MCF 10A (cell line): ENCODE measurements around the gene PRKAR1A. TPM values are rescaled to one million over a fixed set of nuclear protein-coding genes. Genes with fewer than 3 reads are reported as not detected.

Experiments used
- BruUV-seq: library from RNA; stranded (reverse); fragments of 400-500 nt; replicated peaks from 2 replicates; lab custom pipeline; 2021; lab: Mats Ljungman, UMichigan
- CTCF ChIA-PET: fragments of 300-600 bp; sonication (Branson Sonifier 250); formaldehyde crosslinking; extraction: SDS; loops from one replicate; lab custom pipeline; 2021; ENCODE audit warnings: antibody characterized with exemption, inconsistent platforms; lab: Yijun Ruan, JAX
- POLR2A ChIA-PET: fragments of 300-600, 350-650 bp; sonication (Branson Sonifier 250); formaldehyde crosslinking; extraction: SDS; loops from one replicate; lab custom pipeline; 2020; ENCODE audit warnings: antibody characterized with exemption, inconsistent platforms; lab: Yijun Ruan, JAX
- DNase-seq: peaks from one replicate; pipeline ENCODE4 v3.0.0-alpha.2; 2018; ENCODE audit not compliant: unreplicated experiment
- H3K27ac Mint-ChIP-seq: one replicate; pipeline ENCODE4 v1.8.0; 2022; ENCODE audit warnings: mild to moderate bottlenecking, low read depth, mixed read lengths; ENCODE audit not compliant: unreplicated experiment
- H3K27me3 Mint-ChIP-seq: one replicate; pipeline ENCODE4 v1.8.0; 2022; ENCODE audit warnings: mixed read lengths; ENCODE audit not compliant: insufficient read depth, unreplicated experiment
- H3K36me3 Mint-ChIP-seq: one replicate; pipeline ENCODE4 v1.8.0; 2022; ENCODE audit warnings: mild to moderate bottlenecking, moderate library complexity, mixed read lengths; ENCODE audit not compliant: insufficient read depth, unreplicated experiment
- H3K4me1 Mint-ChIP-seq: one replicate; pipeline ENCODE4 v1.8.0; 2022; ENCODE audit warnings: mixed read lengths; ENCODE audit not compliant: insufficient read depth, unreplicated experiment
- H3K4me3 Mint-ChIP-seq: one replicate; pipeline ENCODE4 v1.8.0; 2022; ENCODE audit warnings: mild to moderate bottlenecking, moderate library complexity, mixed read lengths; ENCODE audit not compliant: unreplicated experiment
- H3K9me3 Mint-ChIP-seq: one replicate; pipeline ENCODE4 v1.8.0; 2022; ENCODE audit warnings: mixed read lengths; ENCODE audit not compliant: unreplicated experiment
- CTCF ChIP-seq: fragments of 200-600 bp; IDR thresholded peaks from one replicate; pipeline ENCODE4 v1.8.0; 2022; ENCODE audit warnings: antibody characterized with exemption, mild to moderate bottlenecking; ENCODE audit not compliant: unreplicated experiment
- intact Hi-C: fragments of 100-400 bp; cut with micrococcal nuclease; formaldehyde crosslinking; loops from 2 replicates; pipeline ENCODE4 v1.14.1; 2022
- total RNA-seq: library from RNA; stranded (reverse); gene quantifications from 2 replicates; pipeline ENCODE4 v1.2.3, GENCODE V29; 2022

Gene PRKAR1A
- total RNA-seq, 1 experiment from 2014 or later = 264 TPM

GRCh38 chr17:68495081-68495480 is 17.1 kb upstream of the PRKAR1A start:
- no TSS peak for BruUV-seq
- Mint-ChIP-seq H3K27me3 (no peaks in the 10 kb centered on the region), H3K4me3 (no peak overlapping the region), H3K27ac (no peak overlapping the region), H3K4me1 (peaks cover 14% of the 10 kb centered on the region), H3K9me3 (no peaks in the 10 kb centered on the region), H3K36me3 (no peaks in the 10 kb centered on the region)
- CTCF ChIA-PET = interaction anchor here (0.6 to 1.3 kb wide), 3 partner anchors 281 to 1233 kb away, joined by 3 to 7 read pairs (median 3); no protein-coding TSS in a partner anchor
- intact Hi-C loops = no loop called here
- POLR2A ChIA-PET = interaction anchor here (2.7 kb wide), 1 partner anchor 17 kb away, joined by 20 read pairs; the partner anchor contains the start of gene PRKAR1A
- no peak for DNase-seq
- TF ChIP-seq CTCF = no peak

DNA sequence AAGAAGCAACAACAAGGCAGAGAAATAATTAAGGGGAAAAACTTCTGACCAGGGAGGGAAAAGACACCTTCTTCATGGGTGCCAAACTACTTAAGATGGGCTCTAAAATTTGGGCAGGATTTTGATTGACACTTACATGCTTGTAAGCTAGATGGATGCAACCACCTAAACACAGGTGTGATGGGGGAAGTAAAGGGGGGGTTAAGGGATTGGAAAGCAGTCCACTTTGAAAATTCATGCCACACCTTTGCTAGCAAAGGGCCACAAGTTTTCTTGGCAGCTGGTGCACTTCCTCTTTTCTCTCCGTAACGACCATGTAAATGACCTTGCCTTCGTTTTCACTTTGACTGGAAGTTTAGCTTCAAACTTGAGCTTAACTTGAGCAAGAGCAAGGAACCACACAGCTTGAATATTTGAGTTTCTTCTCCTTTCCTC is 14.3 kb upstream of the PRKAR1A start:
- ChIA-PET CTCF (no interaction called here), POLR2A (interaction anchor here (1.2 to 1.6 kb wide), 2 partner anchors 13 to 42 kb away, joined by 5 read pairs; partner anchors contain the start of gene PRKAR1A)
- TF ChIP-seq CTCF = no peak
- no TSS peak for BruUV-seq
- H3K4me3 Mint-ChIP-seq = no peak overlapping the region
- intact Hi-C loops = no loop called here
- no peaks in the 10 kb centered on the region for H3K36me3 Mint-ChIP-seq
- no peaks in the 10 kb centered on the region for H3K4me1 Mint-ChIP-seq
- no peaks in the 10 kb centered on the region for H3K9me3 Mint-ChIP-seq
- no peak overlapping the region for H3K27ac Mint-ChIP-seq
- no peak for DNase-seq
- H3K27me3 Mint-ChIP-seq = no peaks in the 10 kb centered on the region

GRCh38 chr17:68498479-68499326 is 13.5 kb upstream of the PRKAR1A start:
- ChIA-PET POLR2A (interaction anchor here (1.2 kb wide), 1 partner anchor 13 kb away, joined by 5 read pairs; the partner anchor contains the start of gene PRKAR1A), CTCF (interaction anchor here (0.7 kb wide), 1 partner anchor 237 kb away, joined by 3 read pairs; no protein-coding TSS in a partner anchor)
- Mint-ChIP-seq H3K36me3 (no peaks in the 10 kb centered on the region), H3K4me1 (no peaks in the 10 kb centered on the region), H3K4me3 (no peak overlapping the region), H3K27ac (no peak overlapping the region), H3K27me3 (no peaks in the 10 kb centered on the region), H3K9me3 (no peaks in the 10 kb centered on the region)
- no peak for TF ChIP-seq CTCF
- BruUV-seq = no TSS peak
- no peak for DNase-seq
- intact Hi-C loops = no loop called here

DNA sequence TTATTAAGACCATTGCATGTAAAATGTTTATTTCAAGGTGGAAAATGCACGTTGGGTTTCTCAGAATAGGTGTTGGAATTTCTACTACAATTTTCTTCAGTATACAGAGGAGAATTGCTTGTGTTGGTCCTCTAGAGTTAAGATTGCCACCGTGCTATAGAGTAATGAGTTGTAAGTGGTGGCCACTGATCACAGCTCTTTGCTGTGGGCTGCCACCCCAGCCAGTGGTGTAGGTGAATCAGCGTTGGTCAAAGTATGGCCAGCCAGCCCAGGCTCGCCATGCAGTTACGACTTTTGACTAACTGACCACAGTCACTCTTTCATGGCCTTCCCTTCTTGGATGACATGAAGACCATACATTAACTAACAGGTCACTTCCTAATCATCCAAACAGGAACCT is 12.6 kb upstream of the PRKAR1A start:
- intact Hi-C loops = no loop called here
- CTCF ChIA-PET = no interaction called here
- POLR2A ChIA-PET = interaction anchor here (0.7 kb wide), 1 partner anchor 9 kb away, joined by 4 read pairs; no protein-coding TSS in a partner anchor

More for the DNA sequence above, 12.6 kb upstream of the PRKAR1A start:
- TF ChIP-seq CTCF = no peak
- BruUV-seq = no TSS peak
- no peak overlapping the region for H3K4me3 Mint-ChIP-seq
- no peaks in the 10 kb centered on the region for H3K27me3 Mint-ChIP-seq
- no peaks in the 10 kb centered on the region for H3K36me3 Mint-ChIP-seq
- H3K4me1 Mint-ChIP-seq = no peaks in the 10 kb centered on the region
- H3K9me3 Mint-ChIP-seq = no peaks in the 10 kb centered on the region
- DNase-seq = no peak
- no peak overlapping the region for H3K27ac Mint-ChIP-seq
